ENCODE data around the gene KRT83. TPM values are rescaled to one million over a fixed set of nuclear protein-coding genes. Genes with fewer than 3 reads are reported as not detected.

KRT83 gene
- total RNA-seq, 2 donors from 2014 or later, result not detected

DNA sequence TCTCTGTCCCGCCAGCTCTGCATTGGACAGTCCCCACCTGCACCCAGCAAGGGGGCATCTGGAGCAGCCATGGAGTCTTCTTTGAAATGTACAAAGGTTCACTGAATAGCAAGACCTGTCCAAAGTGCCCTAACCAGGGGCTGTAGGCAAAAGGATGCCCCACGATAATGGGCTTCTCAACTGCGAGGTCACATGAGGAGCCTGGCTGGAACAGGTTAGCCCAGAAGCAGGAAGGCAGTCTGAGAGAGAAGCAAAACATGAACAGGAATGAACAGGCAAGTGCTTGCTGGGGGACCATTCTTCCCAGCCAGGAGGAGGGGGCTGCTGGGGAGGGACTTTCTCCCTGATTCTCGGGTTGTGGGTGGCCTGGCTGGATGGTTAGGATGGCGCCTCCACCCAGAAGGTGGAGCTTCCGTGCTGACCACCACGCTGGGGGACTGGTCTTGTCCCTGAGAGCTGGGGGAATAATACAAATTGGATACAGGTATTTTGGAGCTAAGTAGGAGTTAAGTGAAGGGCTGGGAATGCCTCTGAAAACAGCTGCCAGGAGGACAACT lies 39.0 kb upstream of the KRT83 start:
- Mint-ChIP-seq H3K27ac (no peak overlapping the region), H3K36me3 (ENCODE audit: insufficient read depth in 2 of 2) (no peaks in the 10 kb centered on the region), H3K9me3 (no peaks in the 10 kb centered on the region), H3K4me1 (ENCODE audit: low read depth) (peaks cover 15% of the 10 kb centered on the region), H3K4me3 (no peak overlapping the region), H3K27me3 (ENCODE audit: low read depth) (no peaks in the 10 kb centered on the region)
- no peak for DNase-seq
- ATAC-seq (replicated peaks in 1 of 2), result no peak

DNA sequence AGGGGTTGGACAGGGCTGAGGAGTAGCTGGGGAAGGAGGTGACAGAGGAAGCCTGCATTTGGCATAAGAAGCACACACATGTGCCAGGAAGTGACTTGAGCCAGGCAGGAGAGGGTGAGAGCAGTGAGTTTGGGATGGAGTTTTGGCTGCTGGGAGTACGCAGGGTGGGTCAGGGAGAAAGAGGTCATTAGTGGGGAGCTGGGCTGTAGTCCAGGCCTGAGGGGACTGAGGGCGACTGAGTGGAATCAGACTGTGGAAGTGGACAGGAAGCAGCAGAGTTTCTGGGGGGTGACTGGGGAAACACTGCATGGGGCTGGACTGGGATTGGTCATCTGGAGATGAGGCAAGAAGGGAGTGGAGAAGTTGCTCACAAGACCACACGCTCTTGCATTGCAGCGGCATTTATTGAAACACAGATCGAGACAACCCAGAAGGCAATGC lies 38.4 kb upstream of the KRT83 start:
- H3K4me1 Mint-ChIP-seq (ENCODE audit: low read depth), result peaks cover 15% of the 10 kb centered on the region
- DNase-seq, result no peak
- no peaks in the 10 kb centered on the region for H3K27me3 Mint-ChIP-seq (ENCODE audit: low read depth)
- no peak overlapping the region for H3K4me3 Mint-ChIP-seq
- ATAC-seq (replicated peaks in 1 of 2), result no peak
- no peaks in the 10 kb centered on the region for H3K9me3 Mint-ChIP-seq
- no peak overlapping the region for H3K27ac Mint-ChIP-seq
- no peaks in the 10 kb centered on the region for H3K36me3 Mint-ChIP-seq (ENCODE audit: insufficient read depth in 2 of 2)

DNA sequence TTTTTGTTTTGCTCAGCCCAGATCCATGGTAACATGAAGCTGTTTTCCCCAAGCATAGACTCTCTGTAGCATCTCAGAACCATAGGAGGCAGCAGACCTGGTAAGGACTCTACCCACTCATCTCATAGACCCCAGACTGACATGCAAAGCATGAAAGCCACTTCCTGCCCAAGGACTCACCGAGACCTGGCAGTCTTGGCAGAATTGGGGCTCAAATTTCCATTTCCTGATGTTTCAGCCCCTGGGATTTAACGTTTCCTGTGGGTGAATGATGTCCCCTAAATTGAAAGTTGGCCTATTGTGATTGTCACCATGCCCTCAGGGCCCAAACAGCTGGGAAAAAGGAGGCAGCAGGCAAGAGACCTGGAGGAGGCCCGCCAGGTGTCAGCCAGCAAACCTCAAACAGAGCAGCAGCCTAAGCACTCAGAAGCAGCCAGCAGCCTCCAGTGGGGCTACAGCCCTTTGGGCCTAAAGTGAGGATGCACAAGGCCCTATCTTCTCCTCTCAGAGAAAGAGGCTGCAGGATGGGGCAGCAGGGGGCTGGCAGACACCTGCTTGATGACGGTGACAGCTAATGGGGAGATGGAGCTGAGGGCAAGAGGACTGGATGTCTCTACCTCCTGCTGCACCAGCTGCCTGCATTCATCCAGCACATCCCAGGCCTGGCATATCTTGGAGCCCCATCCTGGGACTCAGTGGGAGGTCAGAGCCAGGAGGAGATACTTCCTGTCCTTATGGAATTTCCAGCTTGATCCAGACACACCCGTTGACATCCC lies 37.6 kb upstream of the KRT83 start:
- ATAC-seq (replicated peaks in 1 of 2) (peak; percentile 81 to 83), DNase-seq (peak in 1 of 2 donors; percentile 19)
- Mint-ChIP-seq H3K9me3 (no peaks in the 10 kb centered on the region), H3K27me3 (ENCODE audit: low read depth) (no peaks in the 10 kb centered on the region), H3K36me3 (ENCODE audit: insufficient read depth in 2 of 2) (no peaks in the 10 kb centered on the region), H3K4me1 (ENCODE audit: low read depth) (peaks cover 15% of the 10 kb centered on the region), H3K4me3 (no peak overlapping the region), H3K27ac (no peak overlapping the region)

DNA sequence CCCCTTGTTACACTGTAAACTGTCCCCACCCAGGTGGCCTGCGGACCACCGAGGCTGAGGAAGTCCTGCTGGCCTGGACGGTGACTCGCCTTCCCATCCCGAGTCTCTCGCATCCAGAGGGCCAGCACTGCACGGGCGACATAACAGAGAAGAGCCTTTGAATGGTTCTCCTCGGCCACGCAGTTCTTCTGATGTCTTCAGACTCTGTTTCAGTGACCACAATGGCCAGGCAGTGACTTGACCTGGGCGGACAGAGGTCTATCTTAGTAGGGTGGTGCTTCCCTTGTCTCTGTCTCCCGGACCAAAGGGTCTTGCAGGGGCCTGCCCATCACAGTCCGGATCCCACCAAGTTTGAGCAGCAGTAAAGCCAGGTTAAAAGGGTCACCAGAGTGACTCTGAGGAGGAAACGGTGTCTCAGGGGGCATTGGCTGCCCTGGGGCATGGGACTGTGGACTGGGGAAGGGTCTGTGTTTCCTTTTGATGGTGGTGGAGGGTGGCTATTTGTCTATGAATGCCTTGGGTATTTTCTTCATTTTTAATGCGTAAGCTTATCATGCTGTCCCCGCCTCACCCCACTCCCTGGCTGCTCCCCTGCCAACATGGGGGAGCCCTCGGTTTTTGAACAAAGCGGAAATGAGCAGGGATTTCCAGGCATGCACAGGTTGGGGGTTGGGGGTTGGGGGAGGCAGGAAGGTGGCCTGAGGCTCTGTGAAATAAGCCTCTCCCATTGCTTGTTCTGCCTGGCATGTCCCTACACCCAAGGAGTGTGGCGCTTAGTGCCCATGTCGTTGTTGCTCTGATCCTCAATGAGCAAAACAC lies 35.8 kb upstream of the KRT83 start:
- H3K27me3 Mint-ChIP-seq (ENCODE audit: low read depth), result no peaks in the 10 kb centered on the region
- H3K4me3 Mint-ChIP-seq, result no peak overlapping the region
- no peak overlapping the region for H3K27ac Mint-ChIP-seq
- no peaks in the 10 kb centered on the region for H3K9me3 Mint-ChIP-seq
- no peak for ATAC-seq (replicated peaks in 1 of 2)
- peaks cover 16% of the 10 kb centered on the region for H3K4me1 Mint-ChIP-seq (ENCODE audit: low read depth)
- H3K36me3 Mint-ChIP-seq (ENCODE audit: insufficient read depth in 2 of 2), result no peaks in the 10 kb centered on the region
- DNase-seq, result no peak

DNA sequence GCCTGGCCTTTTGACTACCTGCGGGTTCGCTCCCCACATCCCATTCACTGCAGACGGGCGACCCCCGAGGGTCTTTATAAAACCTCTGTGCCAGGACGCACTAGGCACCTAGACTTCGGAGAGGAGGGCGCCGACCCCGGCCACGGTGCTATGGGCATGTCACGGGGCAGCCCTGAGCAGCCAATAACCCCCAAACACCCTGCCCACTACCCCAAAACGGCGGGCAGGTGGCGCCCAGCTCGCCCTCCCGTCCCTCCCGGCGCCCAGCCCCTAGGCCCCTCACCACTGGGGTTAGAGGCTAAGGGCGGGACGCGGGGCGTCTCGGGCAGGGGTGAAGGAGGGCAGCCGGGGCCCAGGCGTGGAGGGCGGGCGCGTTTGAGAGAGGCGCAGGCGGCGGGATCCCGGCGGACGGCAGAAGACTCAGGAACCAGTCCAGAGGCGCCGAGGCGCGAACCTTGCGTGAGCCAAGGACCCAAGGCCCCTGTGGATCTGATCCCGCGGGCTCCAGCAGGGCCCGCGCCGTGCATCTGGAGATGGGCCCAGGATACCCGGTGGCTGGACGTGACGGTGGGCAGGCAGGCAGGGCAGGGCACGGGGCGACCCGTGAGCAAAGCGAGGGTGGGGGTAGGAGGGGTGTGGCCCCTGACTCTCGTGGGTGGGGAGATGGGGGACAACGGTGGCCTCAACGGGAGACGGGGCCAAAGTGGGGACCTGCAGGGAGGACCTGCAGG lies 35.0 kb upstream of the KRT83 start:
- no peaks in the 10 kb centered on the region for H3K36me3 Mint-ChIP-seq (ENCODE audit: insufficient read depth in 2 of 2)
- no peaks in the 10 kb centered on the region for H3K27me3 Mint-ChIP-seq (ENCODE audit: low read depth)
- no peak for DNase-seq
- no peak overlapping the region for H3K4me3 Mint-ChIP-seq
- no peaks in the 10 kb centered on the region for H3K9me3 Mint-ChIP-seq
- no peak for ATAC-seq (replicated peaks in 1 of 2)
- H3K27ac Mint-ChIP-seq, result no peak overlapping the region
- H3K4me1 Mint-ChIP-seq (ENCODE audit: low read depth), result peaks cover 21% of the 10 kb centered on the region

DNA sequence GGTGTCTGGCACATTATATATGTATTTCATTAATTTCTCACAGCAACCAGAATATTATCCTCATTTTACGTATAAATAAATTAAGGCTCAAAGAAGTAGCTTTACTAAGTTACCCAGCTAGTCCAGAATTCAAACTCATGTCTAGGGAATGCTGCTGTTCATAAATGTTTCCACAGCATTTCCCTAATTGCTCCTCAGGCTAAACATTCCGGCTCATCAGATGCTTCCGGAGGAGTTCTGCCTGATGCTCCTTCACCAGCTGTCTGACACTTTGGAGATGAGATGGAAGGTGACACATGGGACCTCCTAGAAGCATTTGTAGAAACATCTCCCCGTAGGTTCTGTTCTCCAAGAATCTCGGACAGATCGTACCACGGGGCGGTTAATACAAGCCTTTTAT lies 34.0 kb upstream of the KRT83 start:
- no peak overlapping the region for H3K4me3 Mint-ChIP-seq
- H3K36me3 Mint-ChIP-seq (ENCODE audit: insufficient read depth in 2 of 2), result no peaks in the 10 kb centered on the region
- ATAC-seq (replicated peaks in 1 of 2) (no peak), DNase-seq (no peak)
- H3K27me3 Mint-ChIP-seq (ENCODE audit: low read depth), result no peaks in the 10 kb centered on the region
- H3K9me3 Mint-ChIP-seq, result no peaks in the 10 kb centered on the region
- H3K27ac Mint-ChIP-seq, result no peak overlapping the region
- H3K4me1 Mint-ChIP-seq (ENCODE audit: low read depth), result peaks cover 21% of the 10 kb centered on the region

DNA sequence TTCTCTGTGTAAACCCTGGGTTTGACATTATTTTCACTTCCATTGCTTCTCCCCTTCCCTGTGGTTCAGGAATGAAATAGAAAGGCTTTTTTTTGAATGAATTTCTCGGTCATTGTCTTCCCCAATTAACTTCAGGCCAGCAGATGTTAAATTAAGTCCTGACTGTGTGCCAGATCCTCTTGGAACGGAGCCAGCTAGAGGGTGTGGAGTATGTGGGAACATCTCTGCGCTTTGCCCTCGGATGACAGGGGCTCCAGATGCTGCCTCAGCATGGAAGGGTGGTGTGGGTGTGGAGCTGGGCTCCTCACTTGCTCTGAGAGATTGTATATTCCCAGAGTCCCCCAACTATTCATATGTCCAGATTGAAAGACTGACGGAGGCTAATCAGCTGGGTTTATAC lies 33.0 kb upstream of the KRT83 start:
- Mint-ChIP-seq H3K27me3 (ENCODE audit: low read depth) (no peaks in the 10 kb centered on the region), H3K36me3 (ENCODE audit: insufficient read depth in 2 of 2) (no peaks in the 10 kb centered on the region)

DNA sequence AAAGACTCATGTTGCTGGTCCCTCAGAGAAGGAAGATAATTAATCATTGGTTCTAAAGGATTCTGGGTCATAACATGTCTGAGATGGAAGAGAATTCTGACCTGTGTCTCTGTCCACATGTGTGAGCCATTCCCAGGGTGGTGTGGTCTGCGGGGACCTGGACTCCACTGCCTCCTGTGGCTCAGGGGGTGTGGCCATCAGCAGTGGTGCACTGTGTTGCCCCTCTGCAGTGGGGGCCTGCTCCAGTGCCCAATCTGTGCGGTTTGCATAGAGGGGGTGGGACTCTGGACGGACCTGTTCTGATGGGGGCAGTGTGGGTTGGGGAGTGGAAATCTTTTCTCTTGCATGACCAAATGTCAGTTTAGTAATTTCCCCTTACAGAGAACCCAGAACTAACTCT lies 32.6 kb upstream of the KRT83 start:
- H3K4me1 Mint-ChIP-seq (ENCODE audit: low read depth), result peaks cover 12% of the 10 kb centered on the region
- no peak overlapping the region for H3K4me3 Mint-ChIP-seq
- no peaks in the 10 kb centered on the region for H3K36me3 Mint-ChIP-seq (ENCODE audit: insufficient read depth in 2 of 2)
- H3K27me3 Mint-ChIP-seq (ENCODE audit: low read depth), result no peaks in the 10 kb centered on the region
- no peak for DNase-seq
- no peak overlapping the region for H3K27ac Mint-ChIP-seq
- no peak for ATAC-seq (replicated peaks in 1 of 2)
- H3K9me3 Mint-ChIP-seq, result no peaks in the 10 kb centered on the region

More for the DNA sequence above, 33.0 kb upstream of the KRT83 start:
- ATAC-seq (replicated peaks in 1 of 2) (no peak), DNase-seq (no peak)
- no peak overlapping the region for H3K27ac Mint-ChIP-seq
- H3K4me3 Mint-ChIP-seq, result no peak overlapping the region
- H3K9me3 Mint-ChIP-seq, result no peaks in the 10 kb centered on the region
- peaks cover 16% of the 10 kb centered on the region for H3K4me1 Mint-ChIP-seq (ENCODE audit: low read depth)

DNA sequence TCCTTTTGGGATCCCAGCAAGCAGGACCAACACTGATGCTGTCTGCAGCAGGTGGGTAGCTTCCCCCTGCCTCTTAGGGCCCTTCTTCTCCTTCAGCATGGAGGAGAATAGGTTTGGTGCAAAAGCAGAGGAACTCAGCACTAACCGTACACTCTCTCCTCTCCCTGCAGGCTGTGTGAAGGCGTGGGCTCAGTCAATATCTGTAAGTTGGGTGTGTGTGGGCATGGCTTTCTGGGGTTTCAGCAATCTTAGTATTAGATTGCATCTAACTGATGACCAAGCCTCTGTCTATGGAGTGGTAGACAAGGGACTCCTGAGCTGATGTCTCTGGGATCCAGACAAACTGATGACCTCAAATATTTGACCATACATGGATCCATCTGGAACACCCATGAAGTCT lies 31.8 kb upstream of the KRT83 start:
- Mint-ChIP-seq H3K9me3 (no peaks in the 10 kb centered on the region), H3K4me1 (ENCODE audit: low read depth) (peaks cover 6% of the 10 kb centered on the region), H3K27ac (no peak overlapping the region), H3K4me3 (no peak overlapping the region), H3K27me3 (ENCODE audit: low read depth) (no peaks in the 10 kb centered on the region), H3K36me3 (ENCODE audit: insufficient read depth in 2 of 2) (no peaks in the 10 kb centered on the region)
- DNase-seq, result no peak
- ATAC-seq (replicated peaks in 1 of 2), result no peak

DNA sequence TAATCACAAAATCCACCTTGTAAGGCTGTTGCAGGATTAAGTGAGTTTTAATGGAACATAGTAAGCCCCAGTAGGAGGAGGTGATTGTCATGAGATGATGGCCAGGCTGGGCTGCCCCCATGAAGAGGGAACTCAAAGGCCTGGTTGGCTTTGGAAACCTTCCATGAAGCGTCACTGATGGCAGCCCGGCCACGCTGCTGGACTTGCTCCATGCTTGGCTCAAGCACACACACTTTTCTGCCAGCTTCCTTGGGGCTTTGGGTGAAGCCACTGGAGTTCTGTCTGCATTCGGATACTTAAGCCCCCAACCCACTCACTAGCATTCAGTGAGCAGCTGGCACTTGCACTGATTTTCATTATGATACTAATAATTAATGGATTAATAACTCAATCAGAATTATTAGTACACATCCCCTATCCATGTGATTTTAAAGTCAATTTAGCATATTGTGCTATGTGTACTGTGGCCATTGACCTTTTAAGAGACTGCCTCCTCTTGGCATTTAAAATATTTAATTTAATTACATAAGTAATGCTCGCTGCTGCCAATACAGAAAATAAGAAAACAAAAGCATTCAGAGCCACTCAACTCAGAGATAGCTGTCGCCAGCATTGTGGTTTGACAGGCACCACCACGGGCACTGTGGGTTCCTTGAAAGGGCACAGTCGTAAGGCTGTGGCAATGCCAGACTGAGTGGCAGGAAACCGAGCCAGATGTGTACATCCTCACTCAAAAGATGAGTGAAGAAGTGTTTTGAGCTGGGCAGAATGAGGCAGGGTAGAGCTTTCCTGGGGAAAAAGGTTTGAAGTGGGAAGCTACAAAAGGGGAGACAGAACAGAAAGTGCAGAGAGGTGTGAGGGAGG lies 30.2 kb upstream of the KRT83 start:
- no peak overlapping the region for H3K27ac Mint-ChIP-seq
- no peaks in the 10 kb centered on the region for H3K36me3 Mint-ChIP-seq (ENCODE audit: insufficient read depth in 2 of 2)
- H3K9me3 Mint-ChIP-seq, result no peaks in the 10 kb centered on the region
- DNase-seq (peak; percentile 44 to 48), ATAC-seq (replicated peaks in 1 of 2) (peak; percentile 85 to 90)
- H3K4me1 Mint-ChIP-seq (ENCODE audit: low read depth), result peaks cover 6% of the 10 kb centered on the region
- peak overlapping the region in 1 of 2 donors; percentile 4 for H3K4me3 Mint-ChIP-seq
- H3K27me3 Mint-ChIP-seq (ENCODE audit: low read depth), result no peaks in the 10 kb centered on the region

DNA sequence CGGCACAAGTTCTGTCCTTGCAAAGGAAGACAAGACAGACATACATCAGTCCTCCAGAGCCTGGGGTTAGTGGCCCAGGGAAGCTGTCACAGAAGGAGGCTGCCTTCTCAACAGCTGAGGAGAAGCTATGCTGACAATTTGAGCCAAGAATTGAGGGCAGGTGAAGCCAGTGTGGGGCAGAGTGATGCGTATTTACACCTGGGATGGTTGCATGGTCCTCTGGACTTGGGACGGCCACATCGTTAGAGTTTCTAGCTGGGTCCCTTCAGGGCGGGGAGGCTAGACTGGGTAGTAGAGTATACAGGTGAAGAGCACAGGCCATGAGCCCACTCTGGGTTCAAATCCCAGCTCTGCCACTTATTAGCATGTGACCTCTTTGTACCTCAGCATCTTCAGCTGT lies 29.6 kb upstream of the KRT83 start:
- H3K27me3 Mint-ChIP-seq (ENCODE audit: low read depth), result no peaks in the 10 kb centered on the region
- no peak overlapping the region for H3K4me3 Mint-ChIP-seq
- H3K27ac Mint-ChIP-seq, result no peak overlapping the region
- ATAC-seq (replicated peaks in 1 of 2) (no peak), DNase-seq (no peak)
- H3K9me3 Mint-ChIP-seq, result no peaks in the 10 kb centered on the region
- peaks cover 6% of the 10 kb centered on the region for H3K4me1 Mint-ChIP-seq (ENCODE audit: low read depth)
- H3K36me3 Mint-ChIP-seq (ENCODE audit: insufficient read depth in 2 of 2), result no peaks in the 10 kb centered on the region

DNA sequence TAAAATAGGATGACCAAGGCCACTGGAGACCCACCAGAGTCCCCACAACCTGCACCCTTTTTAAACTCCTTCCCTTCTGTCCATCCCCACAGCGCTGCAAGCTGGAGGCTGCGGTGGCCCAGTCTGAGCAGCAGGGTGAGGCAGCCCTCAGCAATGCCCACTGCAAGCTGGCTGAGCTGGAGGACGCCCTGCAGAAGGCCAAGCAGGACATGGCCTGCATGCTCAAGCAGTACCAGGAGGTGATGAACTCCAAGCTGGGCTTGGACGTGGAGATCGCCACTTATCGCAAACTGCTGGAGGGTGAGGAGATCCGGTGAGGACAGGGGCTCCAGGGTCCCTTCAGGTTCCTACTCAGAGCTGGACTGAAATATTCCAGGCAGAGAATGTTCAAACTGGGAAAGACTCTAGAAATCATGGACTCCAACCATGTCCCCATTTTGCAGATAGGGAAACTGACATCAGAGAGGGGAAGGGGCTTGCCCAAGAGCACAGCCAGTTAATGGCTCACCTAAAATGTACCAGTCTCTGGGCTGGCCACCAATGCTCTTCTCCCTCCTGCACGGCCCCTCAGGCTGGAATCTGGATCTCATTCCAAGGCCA lies 28.9 kb upstream of the KRT83 start:
- Mint-ChIP-seq H3K27me3 (ENCODE audit: low read depth) (no peaks in the 10 kb centered on the region), H3K36me3 (ENCODE audit: insufficient read depth in 2 of 2) (no peaks in the 10 kb centered on the region), H3K9me3 (no peaks in the 10 kb centered on the region), H3K4me3 (no peak overlapping the region), H3K4me1 (ENCODE audit: low read depth) (peaks cover 6% of the 10 kb centered on the region), H3K27ac (no peak overlapping the region)
- no peak for DNase-seq
- no peak for ATAC-seq (replicated peaks in 1 of 2)

Data from activated T-cell treated with anti-CD3 and anti-CD28 coated beads, Interleukin-2, amount 50 U/mL, for 72 hours (primary cell).